IMR-90 (cell line): ENCODE results near the gene WDR62.

Experiments used
- CEBPB ChIP-seq: IDR thresholded peaks from 2 replicates; pipeline ENCODE4 v1.6.1; 2012; ENCODE audit warnings: low read depth, low read length, improper control_type of control experiment
- CTCF ChIP-seq: conservative IDR thresholded peaks from 2 replicates; pipeline ENCODE4 v1.5.1; 2012; ENCODE audit warnings: mild to moderate bottlenecking, low read depth, low read length, improper control_type of control experiment
- MXI1 ChIP-seq: IDR thresholded peaks from 2 replicates; pipeline ENCODE4 v1.6.1; 2012; ENCODE audit warnings: low read depth, mild to moderate bottlenecking, low read length, moderate library complexity, borderline replicate concordance
- POLR2A ChIP-seq: IDR thresholded peaks from 2 replicates; pipeline ENCODE4 v1.6.1; 2012; ENCODE audit warnings: mild to moderate bottlenecking, low read depth, low read length
- RAD21 ChIP-seq: IDR thresholded peaks from 2 replicates; pipeline ENCODE4 v1.6.1; 2012; ENCODE audit warnings: low read length, improper control_type of control experiment
- RCOR1 ChIP-seq: IDR thresholded peaks from 2 replicates; pipeline ENCODE4 v1.6.1; 2012; ENCODE audit warnings: mild to moderate bottlenecking, low read length, improper control_type of control experiment; ENCODE audit not compliant: insufficient replicate concordance
- RFX5 ChIP-seq: IDR thresholded peaks from 2 replicates; pipeline ENCODE4 v1.8.0; 2012; ENCODE audit warnings: low read depth, mild to moderate bottlenecking, low read length, moderate library complexity
- SMC3 ChIP-seq: fragments of 150-350 bp; IDR thresholded peaks from 2 replicates; pipeline ENCODE4 v1.6.1; 2016; ENCODE audit warnings: low read depth, mild to moderate bottlenecking, antibody characterized with exemption, low read length, moderate library complexity
- USF2 ChIP-seq: fragments of 150-350 bp; IDR thresholded peaks from 2 replicates; pipeline ENCODE4 v1.6.1; 2017; ENCODE audit warnings: mild to moderate bottlenecking, antibody characterized with exemption, low read length, low read depth

GRCh38 chr19:36151144-36152018 lies 96.7 kb downstream of the WDR62 start:
- TF ChIP-seq CTCF (no peak), MXI1 (no peak), RFX5 (no peak), RCOR1 (no peak), USF2 (no peak), POLR2A (no peak), RAD21 (no peak), CEBPB (no peak), SMC3 (no peak)
